HL-60 (cell line): ENCODE measurements around the gene SPIRE1.

Source experiments
- GABPA ChIP-seq: IDR thresholded peaks from 2 replicates; pipeline ENCODE4 v1.6.1; 2012; ENCODE audit warnings: low read depth
- TF ChIP-seq, protein P1 (sequence below): IDR thresholded peaks from one replicate; pipeline ENCODE4 v1.5.1; 2011; ENCODE audit warnings: low read length, control low read depth, inconsistent platforms; ENCODE audit not compliant: insufficient read depth

DNA sequence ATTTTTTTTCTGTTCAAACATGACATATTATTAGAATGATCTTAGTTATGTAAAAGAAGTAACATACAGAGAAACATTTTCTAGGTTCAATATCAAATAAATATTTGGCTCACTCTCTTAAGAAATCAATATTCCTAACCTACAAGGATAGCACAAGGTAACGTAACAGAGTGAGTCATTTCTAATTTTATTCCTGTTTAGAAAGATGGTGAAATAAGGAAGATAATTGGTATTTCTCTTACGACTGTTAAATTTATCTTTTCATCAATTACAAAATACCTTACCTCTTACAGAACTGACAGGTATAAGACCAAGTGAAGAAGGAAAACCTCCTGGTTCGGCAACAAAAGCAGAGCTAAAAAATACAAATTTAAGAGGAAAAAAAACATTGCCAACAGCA, 205.1 kb downstream of the SPIRE1 start:
- TF ChIP-seq GABPA: no peak
- TF ChIP-seq, protein P1, sequence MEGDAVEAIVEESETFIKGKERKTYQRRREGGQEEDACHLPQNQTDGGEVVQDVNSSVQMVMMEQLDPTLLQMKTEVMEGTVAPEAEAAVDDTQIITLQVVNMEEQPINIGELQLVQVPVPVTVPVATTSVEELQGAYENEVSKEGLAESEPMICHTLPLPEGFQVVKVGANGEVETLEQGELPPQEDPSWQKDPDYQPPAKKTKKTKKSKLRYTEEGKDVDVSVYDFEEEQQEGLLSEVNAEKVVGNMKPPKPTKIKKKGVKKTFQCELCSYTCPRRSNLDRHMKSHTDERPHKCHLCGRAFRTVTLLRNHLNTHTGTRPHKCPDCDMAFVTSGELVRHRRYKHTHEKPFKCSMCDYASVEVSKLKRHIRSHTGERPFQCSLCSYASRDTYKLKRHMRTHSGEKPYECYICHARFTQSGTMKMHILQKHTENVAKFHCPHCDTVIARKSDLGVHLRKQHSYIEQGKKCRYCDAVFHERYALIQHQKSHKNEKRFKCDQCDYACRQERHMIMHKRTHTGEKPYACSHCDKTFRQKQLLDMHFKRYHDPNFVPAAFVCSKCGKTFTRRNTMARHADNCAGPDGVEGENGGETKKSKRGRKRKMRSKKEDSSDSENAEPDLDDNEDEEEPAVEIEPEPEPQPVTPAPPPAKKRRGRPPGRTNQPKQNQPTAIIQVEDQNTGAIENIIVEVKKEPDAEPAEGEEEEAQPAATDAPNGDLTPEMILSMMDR: no peak
